ENCODE measurements around the gene SPDYE3.
"Not testable (repeated sequence)": the region's sequence is repeated elsewhere in the genome, so short reads cannot be mapped to it uniquely, and the experiment has no call there.

Gene SPDYE3

DNA sequence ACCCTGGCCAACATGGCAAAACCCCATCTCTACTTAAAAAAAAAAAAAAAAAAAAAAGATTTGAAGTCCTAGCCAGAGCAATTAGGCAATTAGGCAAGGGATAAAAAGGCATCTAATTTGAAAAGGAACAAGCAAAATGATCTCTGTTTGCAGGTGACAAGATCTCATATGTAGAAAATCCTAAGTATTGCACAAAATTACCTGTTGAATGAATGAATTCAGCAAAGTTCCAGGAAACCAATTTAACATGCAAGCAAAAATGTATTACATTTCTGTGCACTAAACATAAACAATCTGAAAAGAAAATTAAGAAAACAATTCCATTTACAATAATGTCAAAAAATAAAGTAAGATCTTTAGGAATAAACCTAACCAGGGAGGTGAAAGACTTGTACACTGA is 55.6 kb downstream of the SPDYE3 start:
- H3K27ac ChIP-seq (ENCODE audit: insufficient read depth, low read length, poor library complexity, severe bottlenecking) = no peak overlapping the region
- H3K9me3 ChIP-seq (ENCODE audit: control insufficient read depth, low read length) = no peaks in the 10 kb centered on the region
- peaks cover 30% of the 10 kb centered on the region for H3K36me3 ChIP-seq (ENCODE audit: control insufficient read depth, insufficient read depth, low read length)
- no peaks in the 10 kb centered on the region for H3K4me1 ChIP-seq (ENCODE audit: control insufficient read depth, insufficient read depth, low read length, poor library complexity, severe bottlenecking)
- no peak overlapping the region for H3K4me3 ChIP-seq (ENCODE audit: insufficient read depth, low read depth, low read length, poor library complexity, severe bottlenecking)
- H3K27me3 ChIP-seq (replicated peaks; ENCODE audit: control insufficient read depth, insufficient read depth, low read length, poor library complexity, severe bottlenecking) = no peaks in the 10 kb centered on the region
- DNase-seq = no peak

GRCh38 chr7:100363797-100364196 is 56.3 kb downstream of the SPDYE3 start:
- DNase-seq; H3K27ac ChIP-seq (ENCODE audit: insufficient read depth, low read length, poor library complexity, severe bottlenecking); H3K4me1 ChIP-seq (ENCODE audit: control insufficient read depth, insufficient read depth, low read length, poor library complexity, severe bottlenecking); H3K9me3 ChIP-seq (ENCODE audit: control insufficient read depth, low read length); H3K27me3 ChIP-seq (replicated peaks; ENCODE audit: control insufficient read depth, insufficient read depth, low read length, poor library complexity, severe bottlenecking); H3K4me3 ChIP-seq (ENCODE audit: insufficient read depth, low read depth, low read length, poor library complexity, severe bottlenecking): not testable (repeated sequence)
- peaks cover 26% of the 10 kb centered on the region for H3K36me3 ChIP-seq (ENCODE audit: control insufficient read depth, insufficient read depth, low read length)

DNA sequence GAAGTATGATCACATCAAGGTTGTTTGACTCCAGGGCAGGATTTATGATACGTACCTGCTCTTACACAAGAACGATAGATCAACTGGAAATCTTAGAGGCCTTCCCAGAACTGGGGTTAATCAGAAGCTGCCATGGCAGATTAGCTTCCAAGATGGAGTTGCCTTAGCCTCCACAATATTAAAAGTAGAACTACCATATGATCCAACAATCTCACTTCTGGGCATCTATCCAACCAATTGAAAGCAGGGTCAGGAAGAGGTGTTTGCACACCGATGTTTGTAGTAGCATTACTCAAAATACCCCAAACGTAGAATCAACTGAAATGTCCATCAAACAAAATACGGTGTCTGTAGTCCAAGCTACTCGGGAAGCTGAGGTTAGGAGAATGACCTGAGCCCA is 57.0 kb downstream of the SPDYE3 start:
- Histone ChIP-seq H3K4me3 (ENCODE audit: insufficient read depth, low read depth, low read length, poor library complexity, severe bottlenecking) (no peak overlapping the region), H3K27me3 (replicated peaks; ENCODE audit: control insufficient read depth, insufficient read depth, low read length, poor library complexity, severe bottlenecking) (no peaks in the 10 kb centered on the region), H3K36me3 (ENCODE audit: control insufficient read depth, insufficient read depth, low read length) (peaks cover 19% of the 10 kb centered on the region), H3K27ac (ENCODE audit: insufficient read depth, low read length, poor library complexity, severe bottlenecking) (no peak overlapping the region), H3K4me1 (ENCODE audit: control insufficient read depth, insufficient read depth, low read length, poor library complexity, severe bottlenecking) (no peaks in the 10 kb centered on the region), H3K9me3 (ENCODE audit: control insufficient read depth, low read length) (no peaks in the 10 kb centered on the region)
- DNase-seq = no peak

DNA sequence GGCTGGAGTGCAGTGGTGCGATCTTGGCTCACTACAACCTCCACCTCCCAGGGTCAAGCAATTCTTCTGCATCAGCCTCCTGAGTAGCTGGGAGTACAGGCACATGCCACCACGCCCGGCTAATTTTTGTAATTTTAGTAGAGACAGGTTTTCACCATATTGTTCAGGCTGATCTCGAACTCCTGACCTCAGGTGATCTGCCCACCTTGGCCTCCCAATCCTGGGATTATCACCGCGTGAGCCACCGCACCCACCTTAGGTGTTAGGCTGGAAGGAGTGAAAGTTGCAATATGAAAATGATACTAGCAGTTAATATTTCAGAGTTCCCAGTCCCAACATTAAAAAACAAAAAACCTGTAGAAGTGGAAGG is 58.5 kb downstream of the SPDYE3 start:
- not testable (repeated sequence) for H3K9me3 ChIP-seq (ENCODE audit: control insufficient read depth, low read length); H3K27me3 ChIP-seq (replicated peaks; ENCODE audit: control insufficient read depth, insufficient read depth, low read length, poor library complexity, severe bottlenecking); H3K4me1 ChIP-seq (ENCODE audit: control insufficient read depth, insufficient read depth, low read length, poor library complexity, severe bottlenecking); DNase-seq; H3K27ac ChIP-seq (ENCODE audit: insufficient read depth, low read length, poor library complexity, severe bottlenecking); H3K4me3 ChIP-seq (ENCODE audit: insufficient read depth, low read depth, low read length, poor library complexity, severe bottlenecking)
- H3K36me3 ChIP-seq (ENCODE audit: control insufficient read depth, insufficient read depth, low read length) = peaks cover 10% of the 10 kb centered on the region

GRCh38 chr7:100366411-100367250 is 59.1 kb downstream of the SPDYE3 start:
- H3K9me3 ChIP-seq (ENCODE audit: control insufficient read depth, low read length) = no peaks in the 10 kb centered on the region
- DNase-seq = no peak
- H3K36me3 ChIP-seq (ENCODE audit: control insufficient read depth, insufficient read depth, low read length) = peaks cover 8% of the 10 kb centered on the region
- H3K4me3 ChIP-seq (ENCODE audit: insufficient read depth, low read depth, low read length, poor library complexity, severe bottlenecking) = no peak overlapping the region
- H3K4me1 ChIP-seq (ENCODE audit: control insufficient read depth, insufficient read depth, low read length, poor library complexity, severe bottlenecking) = no peaks in the 10 kb centered on the region
- no peak overlapping the region for H3K27ac ChIP-seq (ENCODE audit: insufficient read depth, low read length, poor library complexity, severe bottlenecking)
- H3K27me3 ChIP-seq (replicated peaks; ENCODE audit: control insufficient read depth, insufficient read depth, low read length, poor library complexity, severe bottlenecking) = no peaks in the 10 kb centered on the region

- Histone ChIP-seq H3K4me1 (ENCODE audit: control insufficient read depth, insufficient read depth, low read length, poor library complexity, severe bottlenecking) (no peaks in the 10 kb centered on the region), H3K27ac (ENCODE audit: insufficient read depth, low read length, poor library complexity, severe bottlenecking) (no peak overlapping the region), H3K36me3 (ENCODE audit: control insufficient read depth, insufficient read depth, low read length) (peaks cover 4% of the 10 kb centered on the region)
Measured at GRCh38 chr7:100367251-100367620, 59.7 kb downstream of the SPDYE3 start.

GRCh38 chr7:100367676-100368613 is 60.4 kb downstream of the SPDYE3 start:
- H3K36me3 ChIP-seq (ENCODE audit: control insufficient read depth, insufficient read depth, low read length) = peaks cover 3% of the 10 kb centered on the region
- no peak overlapping the region for H3K4me3 ChIP-seq (ENCODE audit: insufficient read depth, low read depth, low read length, poor library complexity, severe bottlenecking)
- no peak overlapping the region for H3K27ac ChIP-seq (ENCODE audit: insufficient read depth, low read length, poor library complexity, severe bottlenecking)
- H3K4me1 ChIP-seq (ENCODE audit: control insufficient read depth, insufficient read depth, low read length, poor library complexity, severe bottlenecking) = no peaks in the 10 kb centered on the region
- no peaks in the 10 kb centered on the region for H3K27me3 ChIP-seq (replicated peaks; ENCODE audit: control insufficient read depth, insufficient read depth, low read length, poor library complexity, severe bottlenecking)
- DNase-seq = no peak
- no peaks in the 10 kb centered on the region for H3K9me3 ChIP-seq (ENCODE audit: control insufficient read depth, low read length)

More at GRCh38 chr7:100367251-100367620, 59.7 kb downstream of the SPDYE3 start:
- Histone ChIP-seq H3K4me3 (ENCODE audit: insufficient read depth, low read depth, low read length, poor library complexity, severe bottlenecking) (no peak overlapping the region), H3K9me3 (ENCODE audit: control insufficient read depth, low read length) (no peaks in the 10 kb centered on the region), H3K27me3 (replicated peaks; ENCODE audit: control insufficient read depth, insufficient read depth, low read length, poor library complexity, severe bottlenecking) (no peaks in the 10 kb centered on the region)
- no peak for DNase-seq

DNA sequence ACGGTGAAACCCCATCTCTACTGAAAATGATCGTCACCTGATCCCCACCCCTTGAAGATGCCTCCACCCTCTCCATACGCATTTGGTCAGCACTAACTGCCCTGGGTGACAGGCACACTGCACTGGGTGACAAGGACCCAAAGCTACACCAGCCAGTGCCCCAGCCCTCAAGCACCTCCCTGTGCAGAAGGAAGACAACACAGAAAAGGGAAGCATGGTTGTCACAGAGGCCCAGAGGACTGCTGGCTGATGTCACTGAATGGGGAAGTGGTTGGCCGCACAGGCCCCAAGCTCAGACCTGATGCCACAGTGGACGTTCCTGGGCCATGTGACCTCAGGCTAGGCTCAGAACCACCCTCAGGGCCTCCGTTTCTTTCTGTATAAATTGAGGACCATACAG is 61.6 kb downstream of the SPDYE3 start:
- no peaks in the 10 kb centered on the region for H3K4me1 ChIP-seq (ENCODE audit: control insufficient read depth, insufficient read depth, low read length, poor library complexity, severe bottlenecking)
- no peaks in the 10 kb centered on the region for H3K9me3 ChIP-seq (ENCODE audit: control insufficient read depth, low read length)
- no peak overlapping the region for H3K27ac ChIP-seq (ENCODE audit: insufficient read depth, low read length, poor library complexity, severe bottlenecking)
- DNase-seq = no peak
- no peaks in the 10 kb centered on the region for H3K27me3 ChIP-seq (replicated peaks; ENCODE audit: control insufficient read depth, insufficient read depth, low read length, poor library complexity, severe bottlenecking)
- H3K4me3 ChIP-seq (ENCODE audit: insufficient read depth, low read depth, low read length, poor library complexity, severe bottlenecking) = no peak overlapping the region
- H3K36me3 ChIP-seq (ENCODE audit: control insufficient read depth, insufficient read depth, low read length) = peaks cover 3% of the 10 kb centered on the region

DNA sequence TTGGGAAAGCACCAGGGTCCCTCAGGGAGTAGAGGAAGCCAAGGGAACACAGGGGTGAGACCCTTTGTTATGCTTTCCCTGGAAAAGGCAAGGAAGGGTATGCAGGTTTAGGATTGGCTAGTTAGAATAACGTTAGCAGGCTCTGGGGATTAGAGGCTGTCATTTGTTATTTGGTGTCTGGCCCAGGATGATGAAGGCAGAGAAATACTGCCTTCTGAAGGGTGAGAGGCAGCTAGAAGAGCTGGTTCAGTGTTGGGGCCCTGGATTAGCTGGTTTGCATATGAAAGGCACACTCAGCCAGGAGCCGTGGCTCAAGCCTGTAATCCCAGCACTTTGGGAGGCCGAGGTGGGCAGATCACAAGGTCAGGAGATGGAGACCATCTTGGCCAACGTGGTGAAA is 62.8 kb downstream of the SPDYE3 start:
- no peaks in the 10 kb centered on the region for H3K9me3 ChIP-seq (ENCODE audit: control insufficient read depth, low read length)
- H3K27ac ChIP-seq (ENCODE audit: insufficient read depth, low read length, poor library complexity, severe bottlenecking) = no peak overlapping the region
- DNase-seq = no peak
- peaks cover 3% of the 10 kb centered on the region for H3K36me3 ChIP-seq (ENCODE audit: control insufficient read depth, insufficient read depth, low read length)
- no peaks in the 10 kb centered on the region for H3K4me1 ChIP-seq (ENCODE audit: control insufficient read depth, insufficient read depth, low read length, poor library complexity, severe bottlenecking)
- no peaks in the 10 kb centered on the region for H3K27me3 ChIP-seq (replicated peaks; ENCODE audit: control insufficient read depth, insufficient read depth, low read length, poor library complexity, severe bottlenecking)
- H3K4me3 ChIP-seq (ENCODE audit: insufficient read depth, low read depth, low read length, poor library complexity, severe bottlenecking) = no peak overlapping the region

DNA sequence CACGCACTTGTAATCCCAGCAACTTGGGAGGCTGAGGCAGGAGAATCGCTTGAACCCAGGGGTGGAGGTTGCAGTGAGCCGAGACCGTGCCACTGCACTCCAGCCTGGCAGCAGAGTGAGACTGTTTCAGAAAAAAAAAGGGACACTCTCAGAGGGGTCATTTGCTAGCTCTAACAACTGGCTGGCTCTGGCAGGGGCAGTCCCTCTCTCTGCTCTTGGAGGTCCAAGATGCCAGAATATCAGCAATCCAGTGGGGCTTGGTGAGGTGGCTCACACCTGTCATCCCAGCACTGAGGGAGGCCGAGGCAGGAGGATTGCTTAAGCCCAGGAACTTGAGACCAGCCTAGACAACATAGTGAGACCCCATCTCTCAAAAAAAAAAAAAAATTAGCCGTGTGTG is 63.2 kb downstream of the SPDYE3 start:
- H3K27me3 ChIP-seq (replicated peaks; ENCODE audit: control insufficient read depth, insufficient read depth, low read length, poor library complexity, severe bottlenecking) = no peaks in the 10 kb centered on the region
- no peak overlapping the region for H3K4me3 ChIP-seq (ENCODE audit: insufficient read depth, low read depth, low read length, poor library complexity, severe bottlenecking)
- no peak overlapping the region for H3K27ac ChIP-seq (ENCODE audit: insufficient read depth, low read length, poor library complexity, severe bottlenecking)
- no peaks in the 10 kb centered on the region for H3K4me1 ChIP-seq (ENCODE audit: control insufficient read depth, insufficient read depth, low read length, poor library complexity, severe bottlenecking)
- no peak for DNase-seq
- H3K9me3 ChIP-seq (ENCODE audit: control insufficient read depth, low read length) = no peaks in the 10 kb centered on the region
- peaks cover 3% of the 10 kb centered on the region for H3K36me3 ChIP-seq (ENCODE audit: control insufficient read depth, insufficient read depth, low read length)

Measured in effector memory CD4-positive, alpha-beta T cell (primary cell).